Neural cell (in vitro differentiated cells): ENCODE results near the gene B4GALT5. TPM values are rescaled to one million over a fixed set of nuclear protein-coding genes. Genes with fewer than 3 reads are reported as not detected.

Source experiments
- H2AFZ ChIP-seq: fragments of 200-600, 300-800 bp; sonication (generic), shearing (Covaris generic); 2 replicates; pipeline ENCODE4 v1.6.0; 2014; ENCODE audit warnings: low read depth, mild to moderate bottlenecking, antibody characterized with exemption, low read length, moderate library complexity
- H3F3A ChIP-seq: fragments of 200-600 bp; shearing (Covaris generic); 2 replicates; pipeline ENCODE4 v1.6.1; 2016; ENCODE audit warnings: mild to moderate bottlenecking, moderate library complexity, mixed read lengths, antibody characterized with exemption, low read length; ENCODE audit not compliant: insufficient read depth, poor library complexity, severe bottlenecking
- H3K27ac ChIP-seq: fragments of 200-600, 300-800 bp; sonication (generic), shearing (Covaris generic); 2 replicates; pipeline ENCODE4 v1.5.1; 2014; ENCODE audit warnings: mild to moderate bottlenecking, low read length, moderate library complexity
- H3K27me3 ChIP-seq: fragments of 300-800, 200-600 bp; sonication (generic), shearing (Covaris generic); 2 replicates; pipeline ENCODE4 v1.6.0; 2014; ENCODE audit warnings: mild to moderate bottlenecking, low read depth, low read length, moderate library complexity; ENCODE audit not compliant: insufficient read depth
- H3K36me3 ChIP-seq: fragments of 300-800, 200-600 bp; sonication (generic), shearing (Covaris generic); 2 replicates; pipeline ENCODE4 v1.5.1; 2014; ENCODE audit warnings: mild to moderate bottlenecking, antibody characterized with exemption, low read length, moderate library complexity; ENCODE audit not compliant: insufficient read depth
- H3K4me2 ChIP-seq: fragments of 300-800, 200-600 bp; sonication (generic), shearing (Covaris generic); 2 replicates; pipeline ENCODE4 v1.6.0; 2014; ENCODE audit warnings: mild to moderate bottlenecking, low read length
- H3K4me3 ChIP-seq: fragments of 300-800, 200-600 bp; sonication (generic), shearing (Covaris generic); 2 replicates; pipeline ENCODE4 v1.5.1; 2014; ENCODE audit warnings: mild to moderate bottlenecking, low read length, moderate library complexity
- H3K79me2 ChIP-seq: fragments of 200-600 bp; shearing (Covaris generic); replicated peaks from 2 replicates; pipeline ENCODE4 v1.6.0; 2014; ENCODE audit warnings: mild to moderate bottlenecking, low read length, moderate library complexity; ENCODE audit not compliant: insufficient read depth
- H3K9ac ChIP-seq: fragments of 300-800, 200-600 bp; sonication (generic), shearing (Covaris generic); 2 replicates; pipeline ENCODE4 v1.6.1; 2016; ENCODE audit warnings: mild to moderate bottlenecking, low read length, mixed read lengths
- H3K9me2 ChIP-seq: fragments of 200-600 bp; shearing (Covaris generic); 2 replicates; pipeline ENCODE4 v1.6.1; 2016; ENCODE audit warnings: mild to moderate bottlenecking, low read length, mixed read lengths; ENCODE audit not compliant: insufficient read depth
- H3K9me3 ChIP-seq: fragments of 200-600, 300-800 bp; sonication (generic), shearing (Covaris generic); 2 replicates; pipeline ENCODE4 v1.6.1; 2016; ENCODE audit warnings: mild to moderate bottlenecking, mixed run types, low read length, moderate library complexity, mixed read lengths
- H4K20me1 ChIP-seq: fragments of 200-600 bp; shearing (Covaris generic); 2 replicates; pipeline ENCODE4 v1.6.1; 2016; ENCODE audit warnings: mild to moderate bottlenecking, mixed run types; ENCODE audit not compliant: insufficient read depth
- CTCF ChIP-seq: fragments of 450-650 bp; IDR thresholded peaks from 2 replicates; pipeline ENCODE4 v1.5.1; 2014; ENCODE audit warnings: antibody characterized with exemption, mild to moderate bottlenecking, moderate library complexity; ENCODE audit not compliant: poor library complexity, severe bottlenecking
- EP300 ChIP-seq: fragments of 450-650 bp; conservative IDR thresholded peaks from 2 replicates; pipeline ENCODE4 v1.6.1; 2014; ENCODE audit warnings: antibody characterized with exemption, mild to moderate bottlenecking, moderate library complexity; ENCODE audit not compliant: poor library complexity, severe bottlenecking
- EZH2 ChIP-seq: fragments of 200-600, 300-800 bp; shearing (Covaris generic), sonication (generic); IDR thresholded peaks from 2 replicates; pipeline ENCODE4 v1.6.1; 2014; ENCODE audit warnings: antibody characterized with exemption, low read length, borderline replicate concordance, mild to moderate bottlenecking; ENCODE audit not compliant: insufficient read depth, poor library complexity, severe bottlenecking
- MXI1 ChIP-seq: fragments of 450-650 bp; conservative IDR thresholded peaks from 2 replicates; pipeline ENCODE4 v1.6.1; 2014; ENCODE audit warnings: antibody characterized with exemption, mild to moderate bottlenecking; ENCODE audit not compliant: poor library complexity, severe bottlenecking
- POLR2AphosphoS5 ChIP-seq: IDR thresholded peaks from 2 replicates; pipeline ENCODE4 v1.6.1; 2012
- RAD21 ChIP-seq: fragments of 450-650 bp; conservative IDR thresholded peaks from 2 replicates; pipeline ENCODE4 v1.6.1; 2014; ENCODE audit warnings: antibody characterized with exemption, mild to moderate bottlenecking, moderate library complexity
- SMC3 ChIP-seq: fragments of 450-650 bp; conservative IDR thresholded peaks from 2 replicates; pipeline ENCODE4 v1.6.1; 2014; ENCODE audit warnings: antibody characterized with exemption, mild to moderate bottlenecking, moderate library complexity; ENCODE audit not compliant: poor library complexity
- TAF1 ChIP-seq: IDR thresholded peaks from 2 replicates; pipeline ENCODE4 v1.6.1; 2012; ENCODE audit warnings: low read depth
- polyA plus RNA-seq: library from polyadenylated mRNA; depleted of rRNA; stranded (reverse); fragments of >200 nt; gene quantifications from 2 replicates; pipeline ENCODE4 v1.2.3, GENCODE V29; 2014
- TF ChIP-seq, protein P1 (sequence below): IDR thresholded peaks from 2 replicates; pipeline ENCODE4 v1.6.1; 2012; ENCODE audit warnings: borderline replicate concordance

The B4GALT5 gene
- polyA plus RNA-seq, 1 donor from 2014 or later: 34.7 TPM

DNA sequence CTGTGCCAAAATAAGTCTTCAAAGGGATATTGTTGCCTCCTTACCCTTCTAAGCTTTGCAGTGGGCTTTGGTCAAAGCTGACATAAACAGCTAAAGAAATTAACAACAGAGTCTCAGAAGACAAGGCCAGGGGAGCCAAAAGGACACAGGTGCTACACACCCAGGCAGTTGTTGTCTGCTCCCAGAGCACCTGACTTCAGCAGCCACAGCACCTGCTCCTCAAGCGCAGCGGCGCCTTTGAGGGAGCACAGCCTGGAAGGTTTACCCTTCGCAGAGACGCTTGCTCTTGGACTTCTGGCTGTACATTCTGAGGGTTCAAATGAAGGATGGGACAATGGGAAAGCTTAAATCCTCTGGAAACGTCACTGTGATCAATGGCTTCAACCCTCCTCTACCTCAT, 16.6 kb downstream of the B4GALT5 start:
- Histone ChIP-seq H3K36me3 (no peaks in the 10 kb centered on the region), H3K27ac (no peak overlapping the region), H3F3A (no peaks in the 10 kb centered on the region), H3K9me2 (no peaks in the 10 kb centered on the region), H3K9me3 (no peaks in the 10 kb centered on the region), H3K4me3 (peak overlapping the region; percentile 4), H3K9ac (no peak overlapping the region), H3K4me2 (no peak overlapping the region), H3K79me2 (peaks cover 91% of the 10 kb centered on the region), H2AFZ (no peak overlapping the region), H3K27me3 (no peaks in the 10 kb centered on the region), H4K20me1 (no peaks in the 10 kb centered on the region)
- TF ChIP-seq, protein P1, sequence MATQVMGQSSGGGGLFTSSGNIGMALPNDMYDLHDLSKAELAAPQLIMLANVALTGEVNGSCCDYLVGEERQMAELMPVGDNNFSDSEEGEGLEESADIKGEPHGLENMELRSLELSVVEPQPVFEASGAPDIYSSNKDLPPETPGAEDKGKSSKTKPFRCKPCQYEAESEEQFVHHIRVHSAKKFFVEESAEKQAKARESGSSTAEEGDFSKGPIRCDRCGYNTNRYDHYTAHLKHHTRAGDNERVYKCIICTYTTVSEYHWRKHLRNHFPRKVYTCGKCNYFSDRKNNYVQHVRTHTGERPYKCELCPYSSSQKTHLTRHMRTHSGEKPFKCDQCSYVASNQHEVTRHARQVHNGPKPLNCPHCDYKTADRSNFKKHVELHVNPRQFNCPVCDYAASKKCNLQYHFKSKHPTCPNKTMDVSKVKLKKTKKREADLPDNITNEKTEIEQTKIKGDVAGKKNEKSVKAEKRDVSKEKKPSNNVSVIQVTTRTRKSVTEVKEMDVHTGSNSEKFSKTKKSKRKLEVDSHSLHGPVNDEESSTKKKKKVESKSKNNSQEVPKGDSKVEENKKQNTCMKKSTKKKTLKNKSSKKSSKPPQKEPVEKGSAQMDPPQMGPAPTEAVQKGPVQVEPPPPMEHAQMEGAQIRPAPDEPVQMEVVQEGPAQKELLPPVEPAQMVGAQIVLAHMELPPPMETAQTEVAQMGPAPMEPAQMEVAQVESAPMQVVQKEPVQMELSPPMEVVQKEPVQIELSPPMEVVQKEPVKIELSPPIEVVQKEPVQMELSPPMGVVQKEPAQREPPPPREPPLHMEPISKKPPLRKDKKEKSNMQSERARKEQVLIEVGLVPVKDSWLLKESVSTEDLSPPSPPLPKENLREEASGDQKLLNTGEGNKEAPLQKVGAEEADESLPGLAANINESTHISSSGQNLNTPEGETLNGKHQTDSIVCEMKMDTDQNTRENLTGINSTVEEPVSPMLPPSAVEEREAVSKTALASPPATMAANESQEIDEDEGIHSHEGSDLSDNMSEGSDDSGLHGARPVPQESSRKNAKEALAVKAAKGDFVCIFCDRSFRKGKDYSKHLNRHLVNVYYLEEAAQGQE: no peak
- no peak for TF ChIP-seq TAF1
- no peak for TF ChIP-seq MXI1
- no peak for TF ChIP-seq SMC3
- TF ChIP-seq EZH2: no peak
- no peak for TF ChIP-seq POLR2AphosphoS5
- no peak for TF ChIP-seq RAD21

GRCh38 chr20:49696594-49696993, 17.1 kb downstream of the B4GALT5 start:
- Histone ChIP-seq H3K9ac (no peak overlapping the region), H3K4me2 (no peak overlapping the region), H3K36me3 (no peaks in the 10 kb centered on the region), H3K9me2 (no peaks in the 10 kb centered on the region), H2AFZ (no peak overlapping the region), H4K20me1 (no peaks in the 10 kb centered on the region), H3K27me3 (no peaks in the 10 kb centered on the region), H3F3A (no peaks in the 10 kb centered on the region), H3K27ac (no peak overlapping the region), H3K79me2 (peaks cover 86% of the 10 kb centered on the region), H3K9me3 (no peaks in the 10 kb centered on the region), H3K4me3 (no peak overlapping the region)
- TF ChIP-seq MXI1: no peak
- no peak for TF ChIP-seq CTCF
- TF ChIP-seq EP300: no peak
- no peak for TF ChIP-seq EZH2
- TF ChIP-seq, protein P1: no peak
- TF ChIP-seq POLR2AphosphoS5: no peak
- TF ChIP-seq SMC3: no peak
- no peak for TF ChIP-seq RAD21
- TF ChIP-seq TAF1: no peak
